ENCODE results near the gene SARS1.

Gene SARS1

DNA sequence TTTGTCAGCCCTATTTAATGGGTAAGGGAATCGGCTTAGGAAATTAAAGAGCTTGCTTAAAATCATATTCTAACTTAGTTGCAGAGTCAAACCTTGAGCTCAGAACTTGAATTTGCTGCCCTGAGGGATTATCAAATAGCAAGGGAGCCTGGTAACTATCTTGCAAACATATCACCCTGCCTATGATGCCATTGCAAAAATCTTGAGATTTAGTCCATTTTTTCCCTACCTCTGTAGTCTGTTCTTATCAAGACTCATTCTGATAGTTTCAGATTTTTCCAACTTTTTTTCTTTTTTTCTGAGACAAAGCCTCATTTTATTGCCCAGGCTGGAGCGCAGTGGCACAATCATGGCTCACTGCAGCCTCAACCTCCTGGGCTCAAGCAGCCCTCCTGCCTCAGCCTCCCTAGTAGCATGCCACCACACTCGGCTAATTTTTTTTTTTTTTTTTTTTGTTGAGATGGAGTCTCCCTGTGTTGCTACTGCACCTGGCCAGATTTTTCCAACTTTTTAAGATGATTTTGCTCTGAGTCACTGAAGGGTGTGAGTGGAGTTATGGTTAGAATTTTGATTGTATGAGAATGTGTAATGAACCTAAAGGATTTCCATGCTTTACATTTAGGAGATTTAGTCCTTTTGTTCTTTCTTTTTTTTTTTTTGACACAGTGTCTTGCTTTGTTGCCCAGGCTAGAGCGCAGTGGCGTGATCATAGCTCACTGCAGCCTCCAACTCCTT is 12.2 kb downstream of the SARS1 start:
- DNase-seq: no peak

DNA sequence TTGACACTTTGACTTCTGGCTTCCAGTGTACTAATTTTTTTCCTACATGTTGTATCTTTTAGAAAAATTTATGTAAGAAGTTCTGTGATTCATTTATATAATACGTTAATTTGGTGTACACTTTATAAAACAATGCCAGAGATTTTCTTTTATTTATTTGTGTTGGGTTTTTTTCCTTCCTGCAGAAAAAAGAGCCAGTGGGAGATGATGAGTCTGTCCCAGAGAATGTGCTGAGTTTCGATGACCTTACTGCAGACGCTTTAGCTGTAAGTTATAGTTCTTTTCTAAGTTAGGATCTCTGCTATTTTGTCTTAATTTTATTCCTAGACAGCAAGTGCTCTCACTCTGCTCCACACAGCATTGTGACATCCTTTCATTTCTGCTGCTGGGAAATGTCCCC is 14.4 kb downstream of the SARS1 start:
- DNase-seq: no peak

DNA sequence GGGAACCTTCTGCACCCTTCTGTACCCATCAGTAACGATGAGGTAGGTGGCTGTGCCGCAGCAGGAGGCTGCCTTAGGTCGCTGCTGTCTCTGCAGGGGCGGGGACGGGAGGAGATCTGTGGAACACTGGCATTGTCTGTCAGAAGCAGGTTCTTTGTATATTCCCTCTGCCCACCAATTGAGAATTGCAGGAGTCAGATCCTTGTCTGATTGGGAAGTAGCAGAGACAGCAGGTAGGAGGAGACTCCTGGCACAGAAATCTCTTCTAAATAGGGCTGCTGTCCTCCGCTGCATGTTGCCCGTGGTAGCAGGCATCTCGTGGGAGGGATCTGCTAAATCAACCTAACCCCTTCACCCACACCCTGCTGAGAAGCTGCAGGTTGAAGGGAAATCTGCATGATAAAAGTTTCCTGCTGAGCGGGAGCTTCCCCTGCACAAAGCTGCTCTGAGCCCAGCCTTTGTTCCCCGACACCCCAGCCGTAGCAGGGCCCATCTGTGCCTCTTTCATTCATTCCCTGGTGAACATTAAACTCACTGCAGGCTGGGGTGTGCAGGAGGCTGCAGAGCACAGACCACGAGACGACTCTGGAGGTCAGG is 15.9 kb downstream of the SARS1 start:
- DNase-seq: peak in 23 of 56 donors; percentile 35 to 78 (median 55)

DNA sequence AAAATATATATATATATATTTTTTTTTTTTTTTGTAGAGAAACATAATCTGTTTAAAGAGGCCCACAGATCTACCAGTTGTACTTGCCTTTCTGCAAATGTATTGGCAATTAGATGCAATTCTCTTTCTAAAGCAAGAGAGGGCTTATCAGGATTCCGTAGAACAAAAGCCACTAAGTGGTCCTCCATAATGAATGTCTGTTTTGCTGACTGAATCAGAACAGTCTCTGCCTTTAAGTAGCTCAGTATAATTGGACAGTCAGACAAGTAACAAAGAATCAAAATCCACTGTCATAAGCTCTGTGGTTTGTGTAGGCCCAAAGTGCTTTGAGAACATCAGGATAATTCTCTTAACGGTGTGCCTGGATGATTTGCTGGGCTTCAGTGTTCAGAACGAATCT is 17.3 kb downstream of the SARS1 start:
- no peak for DNase-seq

DNA sequence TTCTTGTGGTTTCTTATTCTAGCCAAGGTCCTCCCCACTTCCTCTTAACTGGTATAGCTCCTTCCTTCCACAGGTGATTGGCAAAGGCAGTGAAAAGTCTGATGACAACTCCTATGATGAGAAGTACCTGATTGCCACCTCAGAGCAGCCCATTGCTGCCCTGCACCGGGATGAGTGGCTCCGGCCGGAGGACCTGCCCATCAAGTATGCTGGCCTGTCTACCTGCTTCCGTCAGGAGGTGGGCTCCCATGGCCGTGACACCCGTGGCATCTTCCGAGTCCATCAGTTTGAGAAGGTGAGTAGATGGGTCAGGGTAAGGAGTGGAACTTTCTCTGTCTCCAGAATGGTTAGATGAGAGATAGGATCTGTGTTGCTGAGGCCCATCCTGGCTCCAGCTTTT is 21.4 kb downstream of the SARS1 start:
- no peak for DNase-seq

DNA sequence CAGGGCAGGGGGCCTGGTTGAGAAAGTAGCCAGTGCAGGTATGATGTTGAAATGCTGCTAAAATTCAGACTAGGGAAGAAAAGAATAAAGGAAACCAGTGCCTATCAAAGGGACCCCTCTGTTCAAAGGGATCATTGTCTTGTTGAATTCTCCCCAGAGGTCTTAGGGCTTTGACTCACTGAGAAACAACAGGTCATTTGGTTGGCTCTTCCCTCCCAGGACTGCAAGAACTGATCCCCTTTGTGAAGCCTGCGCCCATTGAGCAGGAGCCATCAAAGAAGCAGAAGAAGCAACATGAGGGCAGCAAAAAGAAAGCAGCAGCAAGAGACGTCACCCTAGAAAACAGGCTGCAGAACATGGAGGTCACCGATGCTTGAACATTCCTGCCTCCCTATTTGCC is 23.8 kb downstream of the SARS1 start:
- no peak for DNase-seq

DNA sequence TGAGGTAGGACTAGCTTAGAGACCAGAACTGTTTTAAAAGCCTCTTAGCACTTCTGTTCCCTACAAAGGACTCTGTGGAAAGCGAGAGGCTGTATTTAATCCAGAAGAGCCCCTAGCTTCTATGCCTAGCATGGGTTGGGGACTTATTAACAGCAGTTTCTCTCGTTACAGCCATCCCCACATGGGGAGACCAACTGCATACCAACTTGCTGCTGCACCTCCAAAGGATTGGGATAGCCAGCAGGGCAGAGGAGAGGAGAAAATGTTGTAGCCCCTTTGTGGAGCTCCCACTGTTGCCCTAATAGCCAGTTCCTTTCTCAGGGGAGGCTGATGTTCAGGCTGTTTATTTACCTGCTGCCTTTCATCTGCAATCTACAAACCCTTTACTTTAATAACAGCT is 24.7 kb downstream of the SARS1 start:
- no peak for DNase-seq

DNA sequence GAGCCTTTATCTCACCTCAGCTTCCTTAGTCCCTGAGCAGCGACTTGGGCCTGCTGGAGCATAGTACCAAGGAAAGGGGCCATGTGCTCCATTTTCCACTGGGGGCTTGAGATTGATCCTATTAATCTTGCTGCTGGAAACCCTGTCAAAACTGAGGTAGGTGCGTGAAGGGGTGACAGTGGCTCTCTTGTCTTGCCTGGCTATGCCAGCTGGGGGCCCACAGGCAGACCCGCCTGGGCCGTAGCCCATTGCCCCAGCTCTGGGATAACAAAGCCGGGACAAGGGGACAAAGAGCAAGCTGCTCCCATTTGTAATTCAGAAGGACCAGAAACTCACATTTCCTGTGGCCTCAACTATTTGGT is 25.3 kb downstream of the SARS1 start:
- DNase-seq: no peak

DNA sequence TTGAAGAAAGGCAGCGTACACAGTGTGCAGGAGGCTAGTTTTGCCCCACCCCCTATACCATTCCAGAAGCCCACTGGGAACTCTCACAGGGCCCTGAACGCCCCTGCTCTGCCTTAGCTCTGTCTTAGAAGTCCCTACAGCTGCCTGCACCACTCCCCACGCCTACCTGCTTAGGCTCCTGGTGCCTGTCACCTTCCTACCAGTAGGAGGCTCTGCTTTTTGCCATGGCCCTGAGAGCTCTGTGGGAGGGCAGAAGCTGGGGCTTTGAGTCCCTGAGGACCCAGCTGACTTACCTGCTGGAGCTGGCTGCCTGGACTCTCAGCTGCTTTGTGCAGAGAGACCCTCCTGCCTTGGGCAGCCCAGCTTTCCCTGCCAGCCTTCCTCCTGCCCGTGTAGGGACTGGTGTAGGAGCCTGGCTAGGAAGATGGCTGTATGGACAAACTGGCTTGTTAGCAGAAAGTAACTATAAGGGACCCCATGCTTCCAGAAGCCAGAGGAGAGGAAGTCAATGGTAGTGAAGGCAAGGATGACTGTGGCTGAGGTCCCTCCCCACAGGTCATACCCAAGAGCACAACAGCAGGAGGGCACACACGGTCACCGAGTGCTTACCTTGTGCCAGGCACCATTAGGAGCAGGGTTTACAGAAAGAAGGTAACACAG is 25.8 kb downstream of the SARS1 start:
- no peak for DNase-seq

DNA sequence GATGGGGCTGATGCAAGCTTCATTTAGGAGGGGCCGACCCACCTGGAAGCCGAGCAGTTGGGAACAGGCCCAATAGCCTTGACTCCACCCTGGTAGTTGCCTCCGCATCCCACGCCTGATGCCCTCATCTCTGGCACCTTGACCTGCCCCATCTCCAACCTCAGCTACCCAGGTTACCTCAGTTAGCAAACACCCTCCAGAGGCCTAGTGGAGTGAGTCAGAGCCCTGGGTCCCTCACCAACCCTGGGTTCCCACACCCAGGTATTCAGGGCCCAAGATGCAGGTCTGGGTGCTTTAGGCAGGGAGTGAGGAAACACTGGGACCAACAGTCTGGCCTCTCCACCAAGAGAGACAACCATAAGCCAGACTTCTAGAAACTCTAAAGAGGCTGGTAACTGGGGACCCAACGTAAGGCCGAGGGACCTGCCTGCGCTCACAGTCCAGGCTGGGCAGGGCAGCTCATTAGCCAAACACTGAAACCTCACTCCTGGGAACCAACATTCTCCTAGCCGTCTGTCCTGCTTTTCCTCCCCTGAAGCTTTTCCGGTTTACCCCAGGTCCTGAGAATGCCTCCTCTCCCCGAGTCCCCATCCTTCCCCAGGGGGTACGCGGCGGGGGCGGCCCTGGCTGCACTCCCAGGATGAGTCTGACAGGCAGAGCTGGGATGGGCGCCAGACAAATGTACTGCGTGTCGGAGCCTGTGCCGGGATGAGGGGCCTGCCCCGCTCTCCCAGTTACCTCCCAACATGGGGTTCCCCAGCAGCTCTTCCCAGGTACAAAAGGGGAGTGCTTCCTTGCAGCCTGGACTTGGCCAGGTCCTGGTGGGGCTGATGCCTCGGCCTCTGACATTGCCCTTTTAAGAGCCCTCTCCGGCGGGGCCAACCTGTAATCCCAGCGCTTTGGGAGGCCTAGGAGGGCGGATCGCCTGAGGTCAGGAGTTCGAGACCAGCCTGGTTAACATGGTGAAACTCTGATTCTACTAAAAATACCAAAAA is 26.7 kb downstream of the SARS1 start:
- DNase-seq: peak in 28 of 56 donors; percentile 32 to 75 (median 56)

DNA sequence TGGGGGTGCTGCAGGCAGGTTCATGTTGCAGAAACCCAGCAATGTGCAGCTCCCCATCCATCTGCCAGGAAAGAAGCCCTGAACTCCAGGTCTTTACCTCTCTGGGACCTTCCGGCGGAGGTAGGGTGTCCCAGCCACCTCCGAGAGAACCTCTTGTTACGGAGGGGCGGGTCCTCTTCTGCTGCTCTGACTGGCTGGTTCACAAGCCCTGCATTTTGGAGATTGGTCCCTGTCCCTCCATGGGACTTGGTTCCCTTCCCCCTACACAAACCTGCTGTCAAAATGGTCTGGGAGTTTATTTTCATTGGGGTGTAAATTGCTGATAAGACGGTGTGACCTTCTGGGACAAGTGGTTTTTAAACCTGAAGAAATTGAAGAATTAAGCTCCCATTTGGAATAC is 27.6 kb downstream of the SARS1 start:
- DNase-seq: no peak

DNA sequence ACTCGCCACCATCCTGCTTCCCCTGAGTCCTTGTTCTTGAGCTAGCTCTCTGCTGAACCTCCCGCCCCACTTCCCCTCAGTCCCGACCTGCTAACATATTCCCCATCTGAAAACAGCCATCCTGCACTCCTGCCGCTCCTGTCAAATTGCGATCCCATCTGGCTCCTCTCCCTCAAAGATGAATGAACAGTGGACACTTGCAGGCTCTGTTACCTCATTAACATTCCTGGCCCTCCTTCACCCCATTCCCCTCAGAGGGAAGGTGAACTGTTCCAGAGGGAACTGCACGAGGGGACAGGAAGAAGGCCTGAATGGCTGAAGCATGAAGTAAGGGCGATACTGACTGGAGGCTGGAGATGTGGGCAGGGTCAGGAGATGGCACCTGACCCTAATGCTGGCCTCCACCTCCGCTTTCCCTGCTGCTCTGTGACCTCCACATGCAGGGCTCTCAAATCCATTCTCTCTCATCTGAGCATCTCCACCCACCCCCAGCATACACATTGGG is 28.2 kb downstream of the SARS1 start:
- DNase-seq: no peak

DNA sequence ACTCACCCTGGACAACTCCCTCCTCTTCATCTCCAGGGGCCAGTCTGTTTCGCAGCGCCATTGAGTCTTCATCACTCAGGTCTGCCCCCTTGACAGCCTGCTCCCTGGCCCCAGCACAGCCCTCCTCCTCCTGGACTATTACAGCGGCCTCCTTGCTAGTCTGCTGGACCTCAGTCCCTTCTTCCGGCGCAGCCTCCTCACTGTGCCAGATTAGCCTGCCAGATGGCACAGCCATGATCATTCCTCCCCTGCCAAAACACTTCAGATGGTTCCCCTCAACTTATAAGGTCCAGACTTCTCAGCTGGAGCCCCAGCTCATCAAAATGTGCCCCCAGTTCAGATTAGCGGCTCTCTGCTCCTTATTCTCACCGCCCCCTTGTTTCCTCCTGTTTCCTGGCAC is 28.7 kb downstream of the SARS1 start:
- DNase-seq: peak in 10 of 56 donors; percentile 31 to 66 (median 36)

DNA sequence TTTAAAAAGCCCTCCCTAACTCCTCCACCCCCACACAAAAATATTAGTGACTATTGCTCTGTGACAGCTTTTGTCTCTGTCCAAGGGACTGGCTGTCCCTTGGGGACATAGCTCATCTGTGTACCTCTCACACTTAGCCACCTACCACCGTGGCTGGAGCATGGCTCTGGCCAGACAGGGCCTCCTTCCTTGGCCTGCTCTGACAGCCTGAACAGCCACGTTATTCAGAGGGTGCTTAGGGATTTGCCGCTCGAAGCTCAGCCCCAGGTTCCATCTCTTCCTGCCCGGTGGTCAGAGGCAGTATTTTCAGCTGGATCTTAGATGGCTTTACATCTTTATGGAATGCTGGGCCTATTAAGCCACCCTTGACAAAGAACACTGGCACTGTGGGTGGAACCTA is 29.5 kb downstream of the SARS1 start:
- DNase-seq: no peak

DNA sequence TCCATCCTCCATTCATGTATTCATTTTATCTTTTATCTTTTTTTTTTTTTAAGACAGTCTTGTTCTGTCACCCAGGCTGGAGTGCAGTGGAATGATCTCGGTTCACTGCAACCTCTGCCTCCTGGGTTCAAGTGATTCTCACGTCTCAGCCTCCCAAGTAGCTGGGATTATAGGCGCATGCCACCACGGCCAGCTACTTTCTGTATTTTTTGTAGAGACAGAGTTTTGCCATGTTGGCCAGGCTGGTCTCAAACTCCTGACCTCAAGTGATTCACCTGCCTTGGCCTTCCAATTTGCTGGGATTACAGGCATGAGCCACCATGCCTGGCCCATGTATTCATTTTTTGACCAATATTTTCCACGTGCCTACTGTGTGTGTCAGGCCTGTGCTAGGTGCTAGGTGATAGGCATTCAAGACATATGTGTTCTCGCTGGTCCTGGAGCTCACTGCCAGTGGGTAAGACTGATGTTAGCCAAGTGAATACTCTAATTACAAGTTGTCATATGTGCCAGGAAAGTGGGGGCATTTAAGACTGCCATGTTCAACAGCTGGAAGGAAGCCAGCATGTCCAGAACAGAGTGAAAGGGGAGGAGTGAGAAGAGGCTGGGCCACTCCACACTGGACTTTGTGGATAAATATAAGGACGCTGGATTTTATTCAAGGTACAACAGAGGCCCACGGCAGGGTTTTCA is 30.3 kb downstream of the SARS1 start:
- no peak for DNase-seq

DNA sequence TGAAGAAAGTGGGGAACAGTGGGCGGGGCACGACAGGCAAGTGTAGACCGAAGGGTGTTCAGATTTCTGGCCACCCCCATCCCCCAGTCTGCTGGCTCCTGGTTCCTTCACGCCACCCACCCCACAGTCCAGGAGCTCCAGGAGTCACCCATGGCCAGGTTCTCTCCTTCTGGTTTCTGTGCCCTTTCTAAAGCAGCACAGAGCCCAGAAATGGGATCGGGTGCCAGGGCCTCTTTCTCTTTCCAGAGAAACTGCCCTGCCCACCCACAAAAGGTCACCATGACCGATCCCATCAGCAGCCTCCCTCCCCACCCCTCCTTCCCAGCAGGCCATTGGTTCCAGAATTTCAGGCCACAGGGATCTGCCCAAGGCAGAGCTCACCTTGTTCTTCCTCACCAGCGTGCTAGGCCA is 32.4 kb downstream of the SARS1 start:
- no peak for DNase-seq

DNA sequence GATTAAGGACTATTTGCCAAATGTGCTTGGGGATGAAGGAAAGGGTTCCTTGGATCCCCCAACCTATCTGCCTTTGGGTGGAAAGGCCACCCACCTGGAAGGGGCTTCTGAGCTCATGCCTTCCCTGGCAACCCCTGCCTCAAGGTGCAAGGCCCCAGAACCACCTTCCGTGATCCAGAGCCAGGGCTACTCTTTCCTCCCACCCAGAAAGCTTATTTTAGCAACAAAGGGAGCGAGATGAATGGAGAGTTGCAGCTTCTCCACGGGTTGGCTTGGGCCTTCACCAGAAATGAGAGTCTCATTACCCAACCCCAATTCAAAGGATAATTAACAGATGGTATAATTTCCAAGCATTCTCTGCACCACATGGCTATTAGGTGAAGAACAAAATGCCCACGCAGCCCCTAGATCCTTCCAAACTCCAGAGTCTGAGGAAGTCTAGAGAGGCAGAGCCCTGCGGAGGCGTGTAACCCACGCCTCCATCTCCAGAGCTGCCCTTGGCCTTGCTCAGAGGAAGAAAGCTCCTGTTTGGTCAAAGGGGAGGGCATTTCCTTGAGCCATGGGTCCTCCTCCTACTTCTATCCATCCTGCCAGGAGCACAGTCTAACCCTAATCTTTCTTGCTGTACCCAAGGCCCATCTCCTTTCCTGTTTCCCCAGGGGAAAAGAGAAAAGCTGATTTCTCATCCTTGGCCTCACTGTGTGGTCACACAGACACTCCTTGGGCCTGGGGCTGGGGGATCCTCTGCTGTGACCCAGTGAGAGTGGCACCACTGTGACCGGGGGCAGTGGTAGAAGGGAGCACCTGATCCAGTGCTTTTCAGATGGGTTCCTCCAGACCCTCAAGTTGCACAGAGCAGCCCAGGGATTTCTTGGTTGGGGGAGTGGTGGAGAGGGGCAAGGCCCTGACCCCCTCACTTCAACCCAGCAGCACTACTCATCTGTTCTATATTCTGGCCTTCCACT is 34.0 kb downstream of the SARS1 start:
- no peak for DNase-seq

DNA sequence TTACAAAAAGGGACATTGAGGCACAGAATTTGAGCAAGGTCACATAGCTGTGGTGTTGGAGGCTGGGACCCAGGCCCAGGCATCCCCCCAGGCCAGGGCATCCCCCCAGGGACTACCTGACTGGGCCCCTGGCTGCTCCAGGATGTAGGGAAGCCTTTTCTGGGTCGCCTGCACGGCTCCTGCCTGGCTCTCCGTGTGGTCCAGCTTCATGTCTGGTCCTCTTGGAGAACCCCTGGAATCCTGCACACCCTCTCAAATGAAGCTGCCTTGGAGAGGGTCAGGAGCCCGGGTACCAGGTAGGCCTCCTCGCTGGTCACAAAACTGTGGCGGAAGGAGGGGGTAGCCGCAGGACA is 34.7 kb downstream of the SARS1 start:
- no peak for DNase-seq

DNA sequence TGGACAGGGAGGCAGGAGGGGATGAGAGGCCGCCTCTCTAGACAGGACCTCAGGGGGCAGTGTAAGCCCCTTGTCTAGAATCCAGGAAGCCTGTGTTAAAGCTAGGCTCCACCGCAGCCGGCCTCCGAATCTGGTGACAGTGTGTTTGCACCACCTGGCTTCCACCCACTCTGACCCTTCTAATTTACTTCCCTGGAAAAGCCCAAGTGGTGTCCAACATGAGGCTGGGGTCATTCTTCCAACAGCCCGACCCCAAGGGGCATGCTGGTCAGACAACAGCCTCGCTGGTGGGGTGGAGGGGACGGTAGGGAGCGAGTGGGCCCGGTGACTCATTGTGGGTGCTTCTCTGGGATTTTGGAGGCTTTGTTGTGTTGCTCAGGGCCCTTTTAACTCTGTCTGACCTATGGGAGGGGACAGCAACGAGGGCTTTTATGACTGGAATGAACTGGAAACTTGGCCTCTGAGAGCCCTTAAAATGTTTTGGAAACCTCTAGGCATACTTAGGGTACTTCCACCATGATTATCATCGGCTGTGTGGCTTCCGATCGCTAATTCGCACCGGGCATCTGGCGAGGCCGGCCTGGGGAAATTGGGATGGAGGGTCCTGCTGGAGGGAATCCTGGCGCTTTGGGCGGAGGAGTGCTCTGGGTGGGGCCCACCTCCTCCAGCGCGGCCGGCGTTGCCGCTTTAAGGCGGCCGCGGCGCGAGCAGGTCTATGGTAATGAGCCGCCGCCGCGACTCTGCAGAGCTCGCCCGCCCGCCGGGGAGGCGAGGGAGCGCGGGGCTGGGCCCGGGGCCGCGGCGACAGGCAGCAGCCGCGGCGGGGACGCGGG is 35.3 kb downstream of the SARS1 start, which contains the start of gene CELSR2:
CELSR2 (plus strand) TSS at position 743 of the 833 bp plus-strand sequence. CDS start 541 bp downstream, outside the sequence.
- DNase-seq: peak in 30 of 56 donors; percentile 27 to 81 (median 50)
